HG03565 (cell line): ENCODE data around the gene XDH.

Source experiments
- ATAC-seq: cut with Tn5 transposase; IDR thresholded peaks from one replicate; pipeline ENCODE4 v1.9.1; 2021; ENCODE audit warnings: mild to moderate bottlenecking, moderate library complexity; ENCODE audit not compliant: unreplicated experiment

XDH gene

GRCh38 chr2:31366733-31367132 is 47.8 kb downstream of the XDH start:
- ATAC-seq: no peak

- ATAC-seq: no peak
Observed at GRCh38 chr2:31365834-31366505, 48.6 kb downstream of the XDH start.

GRCh38 chr2:31365348-31365747 is 49.2 kb downstream of the XDH start:
- ATAC-seq: no peak

- no peak for ATAC-seq
Observed at GRCh38 chr2:31363956-31364750, 50.4 kb downstream of the XDH start.

- ATAC-seq: no peak
Observed at GRCh38 chr2:31362581-31362980, 52.0 kb downstream of the XDH start.

- ATAC-seq: no peak
Observed at GRCh38 chr2:31359229-31359628, 55.3 kb downstream of the XDH start.

GRCh38 chr2:31354837-31355236 is 59.7 kb downstream of the XDH start:
- ATAC-seq: no peak

GRCh38 chr2:31353179-31353578 is 61.4 kb downstream of the XDH start:
- ATAC-seq: no peak

- no peak for ATAC-seq
Observed at GRCh38 chr2:31349684-31350083, 64.9 kb downstream of the XDH start.

- no peak for ATAC-seq
Observed at GRCh38 chr2:31349160-31349559, 65.4 kb downstream of the XDH start.

GRCh38 chr2:31348618-31349017 is 65.9 kb downstream of the XDH start:
- no peak for ATAC-seq

- ATAC-seq: no peak
Observed at GRCh38 chr2:31347750-31348149, 66.8 kb downstream of the XDH start.

- no peak for ATAC-seq
Observed at GRCh38 chr2:31347319-31347718, 67.2 kb downstream of the XDH start.

- ATAC-seq: no peak
Observed at GRCh38 chr2:31344447-31344846, 70.1 kb downstream of the XDH start.

GRCh38 chr2:31341351-31341750 is 73.2 kb downstream of the XDH start:
- no peak for ATAC-seq

GRCh38 chr2:31339696-31340095 is 74.8 kb downstream of the XDH start:
- ATAC-seq: no peak

GRCh38 chr2:31337860-31338259 is 76.7 kb downstream of the XDH start:
- no peak for ATAC-seq

GRCh38 chr2:31337197-31337596 is 77.3 kb downstream of the XDH start:
- no peak for ATAC-seq

GRCh38 chr2:31335921-31336585 is 78.5 kb downstream of the XDH start:
- no peak for ATAC-seq

- no peak for ATAC-seq
Observed at GRCh38 chr2:31334311-31335026, 80.1 kb downstream of the XDH start.

- ATAC-seq: peak; percentile 65
Observed at GRCh38 chr2:31333527-31334183, 80.9 kb downstream of the XDH start.
